H1 (cell line): ENCODE measurements around the gene MMP3. TPM values are rescaled to one million over a fixed set of nuclear protein-coding genes. Genes with fewer than 3 reads are reported as not detected.

ENCODE experiments used
- CBX5 ChIP-seq: fragments of 300-800, 300-1000 bp; sonication (generic); IDR thresholded peaks from 2 replicates; pipeline ENCODE4 v1.7.1; 2016; ENCODE audit warnings: antibody characterized with exemption, low read length, low read depth
- CHD7 ChIP-seq: fragments of 300-600 bp; sonication (generic); IDR thresholded peaks from 2 replicates; pipeline ENCODE4 v1.7.1; 2012; ENCODE audit warnings: low read length, moderate library complexity, mild to moderate bottlenecking, inconsistent platforms; ENCODE audit not compliant: insufficient replicate concordance
- EGR1 ChIP-seq: IDR thresholded peaks from 2 replicates; pipeline ENCODE4 v1.6.1; 2011; ENCODE audit warnings: low read depth, low read length, borderline replicate concordance
- HDAC6 ChIP-seq: IDR thresholded peaks from one replicate; pipeline ENCODE4 v1.7.1; 2012; ENCODE audit warnings: low read depth, mild to moderate bottlenecking, inconsistent platforms, low read length, moderate library complexity
- KDM4A ChIP-seq: IDR thresholded peaks from one replicate; pipeline ENCODE4 v1.7.1; 2012; ENCODE audit warnings: low read depth, mild to moderate bottlenecking, moderate library complexity, low read length, inconsistent platforms; ENCODE audit not compliant: severe bottlenecking
- SAP30 ChIP-seq: fragments of 300-600 bp; sonication (generic); IDR thresholded peaks from 2 replicates; pipeline ENCODE4 v1.7.1; 2012; ENCODE audit warnings: low read length, moderate library complexity, mild to moderate bottlenecking, inconsistent platforms; ENCODE audit not compliant: insufficient read depth, insufficient replicate concordance
- polyA plus RNA-seq, 7 experiments: library from polyadenylated mRNA; depleted of rRNA in 3 of 7; stranded (reverse) in 5 of 7; unstranded in 2 of 7; fragments of >200 nt in 5 of 7; fragments of 200-250 nt in 2 of 7; gene quantifications; 1 replicate in 5 of 7; 2 replicates in 1 of 7; 4 replicates in 1 of 7; pipeline versions ENCODE4 v1.2.1 to v1.2.3, GENCODE V29; 2011 to 2013; ENCODE audit warnings: missing spikeins in 2 of 7, mixed read lengths in 2 of 7
- total RNA-seq: library from RNA; stranded (reverse); fragmentation: NEBNext Ultra II Directional; extraction: Animal tissue kit (Norgen Biotek cat#: 25700); gene quantifications from 2 replicates; pipeline ENCODE4 v1.2.1, GENCODE V29; 2021

The MMP3 gene
- total and polyA plus RNA-seq, 2 of the 8 experiments (the other 6 are each of a cell fraction or from before 2014, with no cell fraction given): not detected

GRCh38 chr11:102853055-102853454, 9.6 kb upstream of the MMP3 start (continued):
- TF ChIP-seq CHD7 (no peak), KDM4A (no peak), CBX5 (no peak), EGR1 (no peak), SAP30 (no peak), HDAC6 (no peak)
- TF ChIP-seq, all 59 proteins: peak for 0
